HepG2 (cell line): Measurements from ENCODE around the gene CYB561. TPM values are rescaled to one million over a fixed set of nuclear protein-coding genes. Genes with fewer than 3 reads are reported as not detected.

Source experiments
- BORCS8-MEF2B ChIP-seq: sonication (generic); formaldehyde crosslinking; IDR thresholded peaks from 2 replicates; pipeline ENCODE4 v1.8.0; 2022; ENCODE audit warnings: mild to moderate bottlenecking, missing genetic modification reagents
- HMGXB3 ChIP-seq: sonication (generic); formaldehyde crosslinking; IDR thresholded peaks from 2 replicates; pipeline ENCODE4 v1.4.0; 2020; ENCODE audit warnings: missing genetic modification reagents, borderline replicate concordance
- ISL2 ChIP-seq: sonication (generic); formaldehyde crosslinking; IDR thresholded peaks from 2 replicates; pipeline ENCODE4 v1.5.0; 2020; ENCODE audit warnings: missing genetic modification reagents
- MAX ChIP-seq: IDR thresholded peaks from 2 replicates; pipeline ENCODE4 v1.6.1; 2012; ENCODE audit warnings: inconsistent platforms
- PCBP1 ChIP-seq: fragments of 200-400 bp; formaldehyde crosslinking; IDR thresholded peaks from 2 replicates; pipeline ENCODE4 v1.6.1; 2017; ENCODE audit warnings: mild to moderate bottlenecking, low read depth, low read length, borderline replicate concordance
- RBM39 ChIP-seq: fragments of 200-400 bp; formaldehyde crosslinking; IDR thresholded peaks from one replicate; pipeline ENCODE4 v1.6.1; 2018; ENCODE audit warnings: antibody characterized with exemption, mild to moderate bottlenecking, low read depth, low read length; ENCODE audit not compliant: poor library complexity, severe bottlenecking
- SATB2 ChIP-seq: sonication (generic); formaldehyde crosslinking; IDR thresholded peaks from 2 replicates; pipeline ENCODE4 v1.5.0; 2020; ENCODE audit warnings: missing genetic modification reagents
- SRY ChIP-seq: sonication (generic); formaldehyde crosslinking; IDR thresholded peaks from 2 replicates; pipeline ENCODE4 v1.8.0; 2022; ENCODE audit warnings: mild to moderate bottlenecking, missing genetic modification reagents
- TAF15 ChIP-seq: fragments of 200-400 bp; formaldehyde crosslinking; IDR thresholded peaks from one replicate; pipeline ENCODE4 v1.6.1; 2018; ENCODE audit warnings: mild to moderate bottlenecking, low read depth, low read length; ENCODE audit not compliant: poor library complexity, severe bottlenecking
- TBX2 ChIP-seq: sonication (generic); formaldehyde crosslinking; IDR thresholded peaks from 2 replicates; pipeline ENCODE4 v1.5.0; 2020; ENCODE audit warnings: missing genetic modification reagents, mild to moderate bottlenecking, borderline replicate concordance
- TFE3 ChIP-seq: IDR thresholded peaks from 2 replicates; pipeline ENCODE4 v1.6.1; 2016
- ZNF124 ChIP-seq: sonication (generic); formaldehyde crosslinking; IDR thresholded peaks from 2 replicates; pipeline ENCODE4 v1.4.0; 2020; ENCODE audit warnings: missing genetic modification reagents
- ZNF430 ChIP-seq: sonication (generic); formaldehyde crosslinking; IDR thresholded peaks from 2 replicates; pipeline ENCODE4 v1.9.0; 2021; ENCODE audit warnings: mild to moderate bottlenecking, missing genetic modification reagents
- ZNF598 ChIP-seq: sonication (generic); formaldehyde crosslinking; IDR thresholded peaks from 2 replicates; pipeline ENCODE4 v1.5.1; 2020; ENCODE audit warnings: mild to moderate bottlenecking, missing genetic modification reagents, borderline replicate concordance
- ZNF652 ChIP-seq: IDR thresholded peaks from 2 replicates; pipeline ENCODE4 v1.6.1; 2016; ENCODE audit warnings: low read depth, borderline replicate concordance
- ZNF691 ChIP-seq: sonication (generic); formaldehyde crosslinking; IDR thresholded peaks from 2 replicates; pipeline ENCODE4 v1.4.0; 2020; ENCODE audit warnings: missing genetic modification reagents, low read depth, mild to moderate bottlenecking, borderline replicate concordance
- ZNF704 ChIP-seq: sonication (generic); formaldehyde crosslinking; IDR thresholded peaks from 2 replicates; pipeline ENCODE4 v1.8.1; 2023; ENCODE audit warnings: mild to moderate bottlenecking, inconsistent platforms, moderate library complexity, missing genetic modification reagents, borderline replicate concordance
- ZNF75D ChIP-seq: sonication (generic); formaldehyde crosslinking; IDR thresholded peaks from 2 replicates; pipeline ENCODE4 v1.8.1; 2023; ENCODE audit warnings: missing genetic modification reagents, mild to moderate bottlenecking, borderline replicate concordance
- ZSCAN25 ChIP-seq: sonication (generic); formaldehyde crosslinking; IDR thresholded peaks from 2 replicates; pipeline ENCODE4 v1.8.0; 2022; ENCODE audit warnings: mild to moderate bottlenecking, missing genetic modification reagents
- polyA plus RNA-seq, 8 experiments: library from polyadenylated mRNA; depleted of rRNA in 3 of 8; stranded (reverse) in 7 of 8; unstranded in 1 of 8; fragments of >200 nt; fragmentation: Illumina TruSeq in 4 of 8; extraction: Trizol in 4 of 8; gene quantifications; 2 replicates each; pipeline versions ENCODE4 v1.2.1 to v1.2.3, GENCODE V29; 2011 to 2016; ENCODE audit warnings: low read depth in 4 of 8, missing spikeins in 1 of 8, mixed read lengths in 1 of 8; ENCODE audit not compliant: insufficient read depth in 1 of 8
- total RNA-seq, 5 experiments: library from RNA; depleted of rRNA; stranded (reverse); fragments of >200 nt; fragmentation: Illumina TruSeq; extraction: Trizol; gene quantifications; 2 replicates each; pipeline ENCODE4 v1.2.3, GENCODE V29; 2016; ENCODE audit warnings: low read depth in 1 of 5

The CYB561 gene
- total and polyA plus RNA-seq, 2 of the 13 experiments (the other 11 are each of a cell fraction or from before 2014, with no cell fraction given): 1.5 to 6.7 TPM

GRCh38 chr17:63445954-63446752, at the start of gene CYB561 (continued):
- TF ChIP-seq HMGXB3 (CRISPR knock-in tag): no peak
- TF ChIP-seq ZNF124 (CRISPR knock-in tag): no peak
- TF ChIP-seq RBM39: no peak
- no peak for TF ChIP-seq PCBP1
- no peak for TF ChIP-seq ZNF75D (CRISPR knock-in tag)
- TF ChIP-seq ZNF430: no peak
- TF ChIP-seq MAX: peak; percentile 91
- TF ChIP-seq TAF15: no peak
- no peak for TF ChIP-seq TFE3 (CRISPR knock-in tag)
- TF ChIP-seq ISL2 (CRISPR knock-in tag): no peak
- no peak for TF ChIP-seq ZNF598 (CRISPR knock-in tag)
- TF ChIP-seq SATB2 (CRISPR knock-in tag): no peak
- TF ChIP-seq TBX2 (CRISPR knock-in tag): peak; percentile 32; the same call in 1 of the 2 replicates
- no peak for TF ChIP-seq BORCS8-MEF2B
- peak; percentile 91 for TF ChIP-seq ZSCAN25
- TF ChIP-seq SRY (CRISPR knock-in tag): no peak
- TF ChIP-seq ZNF704: no peak
- peak; percentile 78; the same call in 1 of the 2 replicates for TF ChIP-seq ZNF691 (CRISPR knock-in tag)
- TF ChIP-seq ZNF652 (CRISPR knock-in tag): no peak
